ENCODE results near the gene ANO1. TPM values are rescaled to one million over a fixed set of nuclear protein-coding genes. Genes with fewer than 3 reads are reported as not detected.
A peak's percentile ranks its signal among the peaks of the same experiment; 100 is the strongest.

Gene ANO1
- total RNA-seq, 1 experiment from 2014 or later = 2.6 TPM

DNA sequence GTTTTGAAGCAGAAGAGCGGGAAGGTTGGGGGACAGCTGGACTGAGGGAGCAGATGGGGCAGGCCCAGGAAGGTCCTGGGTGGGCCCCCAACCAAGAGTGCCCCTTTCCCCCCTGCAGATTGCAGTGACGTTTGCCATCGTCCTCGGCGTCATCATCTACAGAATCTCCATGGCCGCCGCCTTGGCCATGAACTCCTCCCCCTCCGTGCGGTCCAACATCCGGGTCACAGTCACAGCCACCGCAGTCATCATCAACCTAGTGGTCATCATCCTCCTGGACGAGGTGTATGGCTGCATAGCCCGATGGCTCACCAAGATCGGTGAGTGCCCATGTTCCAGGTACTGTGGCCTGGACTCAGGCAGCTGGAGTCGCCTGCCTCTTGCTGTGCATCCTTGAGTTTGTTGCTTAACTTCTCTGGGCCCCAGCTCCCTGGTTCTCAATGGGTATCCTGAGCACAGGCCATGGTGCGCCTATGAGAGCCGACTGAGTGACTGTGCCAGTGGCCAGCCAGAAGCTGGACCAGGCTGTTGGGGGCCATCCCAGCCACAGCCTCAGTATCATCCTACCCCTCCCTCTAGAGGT lies 83.0 kb downstream of the ANO1 start:
- DNase-seq (ENCODE audit: low spot score) = no peak

DNA sequence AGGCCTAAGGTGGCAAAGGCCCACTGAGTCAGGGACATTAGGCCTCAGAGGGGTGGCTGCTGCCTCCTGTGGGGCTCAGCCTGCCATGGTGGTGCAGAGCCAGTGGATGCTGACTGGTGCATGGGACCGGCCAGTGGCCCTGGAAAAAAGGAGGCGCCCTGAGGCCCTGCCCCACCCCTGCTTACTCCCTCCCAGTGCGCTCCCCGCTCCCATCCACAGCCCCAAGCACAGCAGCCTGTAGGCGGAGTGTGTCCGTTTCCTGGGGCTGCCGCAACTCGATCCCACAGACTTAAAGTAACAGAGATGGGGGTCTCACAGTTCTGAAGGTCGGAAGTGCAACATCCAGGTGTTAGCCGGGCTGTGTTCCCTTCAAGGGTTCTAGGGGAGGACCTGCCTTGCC lies 86.6 kb downstream of the ANO1 start:
- no peak for DNase-seq (ENCODE audit: low spot score)

DNA sequence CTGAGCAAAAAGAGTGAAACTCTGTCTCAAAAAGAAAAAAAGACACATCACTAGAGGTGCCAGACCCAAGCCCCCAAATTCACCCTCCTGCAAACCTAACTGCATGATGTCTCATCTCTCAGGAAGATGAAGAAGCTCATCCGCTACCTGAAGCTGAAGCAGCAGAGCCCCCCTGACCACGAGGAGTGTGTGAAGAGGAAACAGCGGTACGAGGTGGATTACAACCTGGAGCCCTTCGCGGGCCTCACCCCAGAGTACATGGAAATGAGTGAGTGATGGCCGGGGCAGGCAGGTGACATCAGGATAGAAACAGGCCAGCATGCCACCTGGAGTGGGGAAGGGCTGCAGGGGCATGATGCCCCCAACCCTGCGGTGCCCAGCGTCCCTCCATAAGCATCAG lies 89.0 kb downstream of the ANO1 start:
- no peak for DNase-seq (ENCODE audit: low spot score)

DNA sequence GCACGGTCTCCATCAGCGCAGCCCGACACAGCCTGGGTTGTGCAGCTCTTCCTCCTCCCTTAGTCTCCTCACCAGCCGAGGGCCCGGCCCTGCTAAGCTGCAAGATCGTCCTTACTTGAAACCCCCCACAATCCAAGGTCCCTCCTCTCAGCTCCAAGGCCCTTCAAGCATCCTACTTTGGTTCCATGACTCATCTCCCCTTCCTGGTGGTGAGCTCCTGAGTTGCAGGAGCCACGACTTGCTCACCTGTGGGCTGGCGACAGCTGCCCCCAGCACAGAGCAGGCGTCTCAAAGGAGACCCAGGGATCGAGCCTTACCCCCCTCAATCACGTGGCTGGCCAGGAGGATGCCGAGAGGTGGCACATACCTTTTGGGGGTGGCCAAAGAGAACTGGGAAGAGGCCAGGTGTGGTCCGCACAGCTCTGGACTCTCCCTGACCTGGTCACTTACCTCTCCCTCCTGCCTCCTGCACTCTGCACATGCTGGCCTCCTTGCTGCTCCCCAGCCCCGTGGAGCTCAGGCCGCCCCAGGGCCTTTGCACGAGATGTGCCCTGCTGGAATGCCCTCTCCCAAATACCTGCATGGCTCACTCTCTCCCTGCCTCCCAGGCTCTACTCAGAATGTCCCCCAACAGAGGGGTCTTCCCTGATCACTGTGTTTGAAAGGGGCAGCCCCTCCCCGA lies 89.7 kb downstream of the ANO1 start:
- DNase-seq (ENCODE audit: low spot score) = no peak

DNA sequence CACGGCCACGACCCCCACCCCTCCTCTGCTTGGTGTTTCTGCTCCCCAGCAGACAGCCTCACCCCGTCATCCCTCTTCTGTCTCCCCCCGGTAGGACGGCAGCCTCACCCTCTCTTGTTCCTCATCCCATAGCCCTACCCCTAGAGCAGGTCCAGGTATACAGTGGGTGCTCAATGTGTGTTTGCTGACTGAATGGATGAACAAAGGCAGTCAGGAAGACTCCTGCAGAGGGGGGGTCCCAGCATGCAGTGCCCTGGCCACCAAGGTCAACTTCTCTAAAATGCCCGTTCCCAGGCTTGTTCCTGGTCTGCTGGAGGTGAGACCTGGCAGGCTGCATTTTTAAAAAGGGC lies 90.3 kb downstream of the ANO1 start:
- no peak for DNase-seq (ENCODE audit: low spot score)

DNA sequence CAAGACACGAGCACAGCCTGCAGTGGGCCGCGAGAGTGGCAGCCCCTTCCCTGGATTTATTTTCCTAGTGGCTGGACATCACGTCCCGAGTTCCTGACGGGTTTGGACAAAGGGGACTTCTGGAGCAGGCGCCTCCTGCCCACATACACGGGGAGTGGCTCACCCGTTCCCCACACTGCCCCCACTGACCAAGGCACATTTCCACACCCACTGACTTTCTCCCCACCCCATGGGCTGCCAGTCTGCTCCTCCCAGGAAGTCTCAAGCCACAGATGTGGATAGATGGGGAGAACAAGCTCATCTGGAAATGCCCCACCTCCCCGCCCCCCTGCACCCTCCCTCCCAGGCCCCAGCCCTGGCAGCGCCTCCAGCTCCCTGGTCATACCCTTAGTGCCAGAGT lies 91.0 kb downstream of the ANO1 start:
- peak; percentile 61 for DNase-seq (ENCODE audit: low spot score)

DNA sequence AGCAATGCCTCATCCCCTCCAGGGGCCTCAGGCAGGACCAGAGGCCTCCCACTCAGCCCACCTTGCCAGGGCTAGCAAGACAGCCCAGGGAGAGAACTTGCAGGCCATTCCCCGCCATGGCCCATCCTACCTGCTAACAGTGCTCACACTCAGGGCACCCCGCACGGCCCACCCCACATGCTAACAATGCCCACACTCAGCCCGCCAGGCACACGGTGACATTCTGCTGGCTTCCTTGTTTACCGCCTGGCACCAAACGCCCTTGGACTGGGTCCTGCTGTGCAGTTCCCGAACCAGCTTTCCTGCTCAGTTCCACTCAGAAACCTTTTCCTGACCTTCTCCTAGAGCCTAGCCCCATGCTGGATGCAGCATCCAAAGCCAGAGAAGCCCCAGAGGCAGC lies 91.5 kb downstream of the ANO1 start:
- no peak for DNase-seq (ENCODE audit: low spot score)

DNA sequence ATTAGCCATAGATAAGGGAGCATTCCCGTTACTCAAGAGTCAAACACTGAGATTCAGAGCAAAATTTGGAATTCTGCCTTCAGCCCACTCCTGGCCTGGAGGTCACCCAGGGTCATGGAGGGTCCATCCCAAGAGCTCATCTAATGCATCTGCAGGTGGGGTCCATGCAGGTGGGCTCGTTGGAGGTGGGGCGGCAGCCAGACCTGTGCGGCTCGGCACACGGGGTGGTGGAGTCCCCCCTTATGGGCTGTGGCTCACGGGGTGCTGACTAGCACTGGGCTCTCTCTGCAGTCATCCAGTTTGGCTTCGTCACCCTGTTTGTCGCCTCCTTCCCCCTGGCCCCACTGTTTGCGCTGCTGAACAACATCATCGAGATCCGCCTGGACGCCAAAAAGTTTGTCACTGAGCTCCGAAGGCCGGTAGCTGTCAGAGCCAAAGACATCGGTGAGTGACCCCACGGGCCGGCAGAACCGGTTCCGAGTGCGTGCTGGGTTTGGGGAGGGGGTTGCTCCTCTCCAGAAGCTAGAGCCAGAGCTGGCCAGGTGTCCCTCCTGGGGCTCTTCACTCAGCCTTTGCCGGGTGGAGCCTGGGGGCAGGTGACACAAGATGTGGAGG lies 92.6 kb downstream of the ANO1 start:
- DNase-seq (ENCODE audit: low spot score) = no peak

DNA sequence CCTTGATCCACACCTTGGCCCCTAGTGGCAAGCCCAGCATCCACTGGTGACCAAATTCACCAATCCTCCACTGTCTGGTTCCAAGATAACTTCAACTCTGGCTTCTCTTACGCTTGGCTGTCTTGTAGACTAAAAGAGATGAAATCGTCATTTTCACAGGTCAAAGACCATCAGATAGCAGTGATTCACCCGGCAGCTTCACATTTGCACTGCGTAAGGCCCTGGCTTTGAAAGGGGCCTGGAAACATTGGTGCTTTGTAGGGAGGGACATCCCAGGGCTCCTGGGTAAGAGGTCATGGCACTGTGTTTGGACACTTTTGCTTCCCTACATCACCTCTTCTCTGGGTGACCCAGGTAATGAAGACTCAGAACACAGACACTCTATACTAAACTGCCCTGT lies 94.9 kb downstream of the ANO1 start:
- DNase-seq (ENCODE audit: low spot score) = no peak

DNA sequence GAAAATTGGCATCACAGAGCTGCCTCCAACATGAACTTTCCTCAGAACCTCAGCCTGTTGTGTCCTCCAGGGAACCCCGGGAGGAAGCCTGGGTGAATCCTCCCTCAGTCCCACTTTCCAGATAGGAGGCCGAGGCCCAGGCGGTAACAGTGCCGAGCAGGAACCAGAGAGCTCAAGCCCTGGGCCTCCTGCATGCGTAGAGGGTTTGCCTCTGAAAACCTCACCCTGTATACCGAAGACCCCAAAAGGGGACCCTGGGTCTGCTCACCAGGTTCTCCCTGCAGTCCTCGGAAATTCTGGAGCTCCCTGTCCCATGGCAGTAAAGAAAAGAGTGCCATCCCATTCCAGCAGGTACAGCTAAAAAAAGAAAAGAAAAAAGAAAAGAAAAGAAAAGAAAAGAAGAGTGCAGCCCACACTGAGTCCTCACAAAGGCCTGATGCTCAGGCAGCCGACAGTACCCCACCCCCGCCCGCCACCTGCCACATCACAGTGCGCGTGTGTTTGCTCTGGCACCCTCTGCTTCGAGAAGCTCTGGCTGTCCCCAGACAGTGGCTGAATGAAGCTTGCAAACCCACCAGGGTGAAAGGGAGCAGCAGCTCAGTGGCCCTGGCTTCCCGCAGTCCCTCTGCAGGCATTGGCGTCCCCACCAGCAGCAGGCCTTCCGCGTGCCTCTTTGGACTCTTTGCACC lies 96.6 kb downstream of the ANO1 start:
- no peak for DNase-seq (ENCODE audit: low spot score)

DNA sequence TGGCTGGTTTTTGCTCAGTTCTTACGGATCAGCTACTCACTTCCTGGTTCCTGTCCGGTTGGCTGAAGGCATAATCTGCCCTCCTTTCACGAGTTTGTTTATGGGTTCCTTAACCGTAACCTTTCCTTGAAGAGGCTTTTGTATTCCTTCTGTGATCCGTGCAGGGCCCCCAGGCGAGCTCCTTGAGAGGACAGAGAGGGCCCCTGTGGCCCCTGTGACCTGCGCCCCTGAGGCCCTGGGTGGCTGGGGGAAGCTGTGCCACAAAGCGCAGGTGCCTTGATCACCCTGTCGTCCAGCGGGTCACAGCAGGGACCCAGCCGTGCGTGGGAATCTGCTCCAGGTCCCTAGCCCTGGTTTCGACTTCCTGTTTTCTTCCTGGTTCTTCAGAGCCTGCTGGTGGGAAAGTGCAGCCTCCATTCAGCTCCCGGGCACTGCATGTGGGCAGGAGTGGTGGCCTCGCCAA lies 97.2 kb downstream of the ANO1 start:
- no peak for DNase-seq (ENCODE audit: low spot score)

DNA sequence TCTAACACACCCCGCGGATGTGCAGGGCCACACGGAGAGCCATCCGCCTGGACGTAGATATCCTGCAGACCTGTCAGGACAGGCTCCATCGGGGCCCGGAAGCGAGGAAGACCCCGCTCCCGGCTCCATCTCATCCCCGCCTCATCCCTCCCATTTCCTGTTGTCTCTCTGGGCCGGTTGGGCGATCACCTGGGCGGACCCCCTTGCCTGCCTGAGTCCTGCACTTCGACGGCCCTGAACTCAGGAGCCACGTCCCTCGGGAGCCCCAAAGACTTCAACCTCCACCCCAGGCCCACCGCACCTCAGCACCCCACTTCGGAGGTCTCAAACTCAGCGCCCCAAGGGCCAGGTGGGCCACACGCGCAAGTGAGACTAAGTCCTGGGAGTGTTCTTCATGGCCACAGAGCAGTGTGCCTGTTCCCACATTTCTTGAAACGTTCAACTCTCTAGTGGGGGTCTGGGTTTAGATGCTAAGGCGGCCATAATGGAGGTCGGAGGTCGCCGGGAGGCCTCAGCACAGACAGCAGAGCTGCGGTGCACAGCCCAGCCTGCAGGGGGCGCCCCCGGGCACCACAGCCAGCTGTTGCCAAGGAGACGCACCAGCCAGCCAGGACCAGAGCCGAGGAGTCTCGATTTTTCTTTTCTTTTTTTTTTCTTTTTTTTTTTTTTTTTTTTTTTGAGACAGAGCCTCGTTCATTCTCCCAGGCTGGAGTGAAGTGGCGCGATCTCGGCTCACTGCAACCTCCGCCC lies 99.0 kb downstream of the ANO1 start:
- no peak for DNase-seq (ENCODE audit: low spot score)

DNA sequence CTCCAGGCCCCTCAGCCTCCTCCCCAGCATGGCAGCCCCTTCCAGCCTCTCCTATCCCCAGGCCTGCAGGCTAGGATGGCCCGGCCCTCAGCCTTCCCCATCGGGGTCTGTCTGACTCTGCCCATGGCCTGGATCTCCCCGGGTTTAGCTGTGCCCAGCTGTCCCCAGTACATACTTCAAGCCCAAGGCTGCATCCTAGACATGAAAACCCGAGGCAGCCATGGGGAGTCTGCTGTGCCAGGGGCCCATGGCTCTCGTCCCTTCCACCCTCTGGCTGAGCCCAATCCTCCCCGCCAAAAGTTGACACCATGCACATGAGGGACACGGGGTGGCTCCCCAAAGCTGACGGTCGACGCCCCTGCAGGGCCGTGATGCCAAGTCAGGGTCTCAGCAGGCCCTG lies 102.8 kb downstream of the ANO1 start:
- no peak for DNase-seq (ENCODE audit: low spot score)

DNA sequence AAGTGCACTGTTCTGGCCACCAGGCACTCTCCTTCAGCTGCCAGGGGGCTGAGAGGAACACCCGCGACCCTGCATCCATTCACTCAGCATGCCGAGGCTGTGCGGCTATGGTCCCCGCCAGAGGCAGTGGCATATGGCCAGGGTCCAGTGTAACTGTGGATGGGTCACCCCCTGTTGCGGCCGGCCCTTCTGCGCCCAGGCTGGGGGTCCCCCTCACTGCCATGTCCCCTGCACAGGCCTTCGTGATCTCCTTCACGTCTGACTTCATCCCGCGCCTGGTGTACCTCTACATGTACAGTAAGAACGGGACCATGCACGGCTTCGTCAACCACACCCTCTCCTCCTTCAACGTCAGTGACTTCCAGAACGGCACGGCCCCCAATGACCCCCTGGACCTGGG lies 104.1 kb downstream of the ANO1 start:
- no peak for DNase-seq (ENCODE audit: low spot score)

DNA sequence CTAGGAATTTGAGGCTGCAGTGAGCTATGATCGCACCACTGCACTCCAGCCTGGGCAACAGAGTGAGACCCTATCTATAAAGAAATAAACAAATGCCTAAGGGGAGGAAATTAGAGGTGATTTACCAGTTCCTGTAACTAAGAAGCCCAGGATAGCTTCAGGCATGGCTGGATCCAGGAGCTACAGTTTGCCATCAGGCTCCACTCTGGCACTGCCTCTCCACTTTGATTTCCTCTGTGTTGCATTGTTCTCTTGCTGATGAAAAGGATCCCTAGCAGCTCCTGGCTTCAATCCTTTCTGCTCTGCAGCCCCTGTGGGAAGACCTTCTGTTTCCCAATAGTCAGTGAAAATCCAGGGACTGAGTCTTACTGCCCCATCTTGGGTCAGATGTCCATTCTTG lies 104.9 kb downstream of the ANO1 start:
- no peak for DNase-seq (ENCODE audit: low spot score)

DNA sequence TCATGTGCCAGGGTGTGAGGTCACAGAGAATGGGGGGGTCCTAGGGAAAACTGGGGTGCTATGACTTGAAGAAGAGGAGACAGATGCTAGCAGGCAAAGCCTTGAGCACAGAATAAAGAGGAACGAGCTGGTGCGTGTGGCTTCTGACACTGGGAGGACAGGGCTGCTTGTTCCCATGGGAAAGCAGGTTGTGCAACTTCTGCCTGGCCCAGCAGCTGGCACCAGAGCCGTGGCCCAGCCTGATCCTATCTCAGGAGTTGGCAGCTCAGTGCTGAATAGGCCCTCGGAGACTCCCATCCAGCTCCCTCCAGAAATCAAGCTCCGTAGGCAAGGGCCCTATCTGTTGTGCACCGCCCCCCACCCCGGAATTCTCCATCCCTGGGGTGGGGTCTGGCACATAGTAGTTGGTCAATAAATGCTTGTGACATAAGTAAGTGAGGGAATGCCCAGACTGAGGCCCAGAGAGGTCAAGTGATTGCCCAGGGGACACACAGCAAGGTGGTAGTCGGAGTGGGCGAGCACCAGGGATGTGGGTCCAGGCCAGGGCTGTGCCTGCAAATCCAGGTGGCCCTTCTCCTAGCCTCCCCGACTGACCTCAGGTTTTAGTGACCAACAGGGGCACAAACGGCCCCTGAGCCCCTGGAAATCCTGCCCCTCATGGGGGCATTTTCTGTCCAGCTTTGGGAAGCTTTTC lies 105.5 kb downstream of the ANO1 start:
- no peak for DNase-seq (ENCODE audit: low spot score)

DNA sequence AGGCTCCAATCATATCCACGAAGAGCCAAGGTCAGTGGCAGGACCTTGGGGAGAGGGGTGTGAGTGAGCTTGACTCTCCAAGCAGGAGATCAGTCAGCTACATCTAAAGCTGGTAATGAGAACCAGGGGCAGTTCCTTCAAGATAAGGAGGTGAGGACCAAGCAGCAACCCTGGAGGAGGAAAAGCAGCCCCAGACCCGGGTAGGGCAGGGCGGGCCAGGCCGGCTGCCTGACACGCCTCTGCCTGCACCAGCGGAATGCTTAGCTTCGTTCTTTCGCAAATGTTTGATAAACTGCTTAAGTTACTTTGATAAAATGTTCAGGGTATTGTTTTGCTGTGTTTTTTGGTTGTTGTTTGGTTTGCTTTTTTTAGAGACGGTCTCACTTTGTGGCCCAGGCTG lies 106.3 kb downstream of the ANO1 start:
- no peak for DNase-seq (ENCODE audit: low spot score)

DNA sequence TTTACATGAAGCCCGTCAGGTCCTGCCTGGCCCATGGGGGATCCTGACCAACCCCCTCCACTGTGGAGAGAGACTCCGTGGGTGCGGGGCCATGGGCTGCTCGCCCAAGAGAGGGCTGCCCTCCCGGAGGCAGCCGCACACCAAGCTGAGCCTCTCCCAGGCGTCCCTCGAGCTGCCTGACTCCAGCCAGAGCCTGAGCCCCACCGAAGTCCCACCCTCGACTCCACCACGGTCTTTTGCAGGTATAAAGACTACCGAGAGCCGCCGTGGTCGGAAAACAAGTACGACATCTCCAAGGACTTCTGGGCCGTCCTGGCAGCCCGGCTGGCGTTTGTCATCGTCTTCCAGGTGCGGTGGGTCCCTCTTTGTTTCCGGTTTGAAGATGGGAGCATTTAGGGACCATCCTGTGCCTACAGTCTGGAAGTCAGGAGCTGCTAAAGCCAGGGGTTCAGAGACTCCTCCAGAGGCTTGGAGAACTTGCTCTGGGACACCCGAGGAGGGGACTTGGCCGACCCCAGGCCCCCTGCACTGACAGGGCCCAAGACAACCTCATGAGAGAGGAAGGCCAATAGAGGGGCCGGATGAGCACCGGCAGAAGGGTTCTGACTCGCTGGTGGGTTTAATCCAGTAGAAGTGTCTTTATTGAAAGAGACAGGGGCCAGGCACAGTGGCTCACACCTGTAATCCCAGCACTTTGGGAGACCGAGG lies 107.4 kb downstream of the ANO1 start:
- no peak for DNase-seq (ENCODE audit: low spot score)

DNA sequence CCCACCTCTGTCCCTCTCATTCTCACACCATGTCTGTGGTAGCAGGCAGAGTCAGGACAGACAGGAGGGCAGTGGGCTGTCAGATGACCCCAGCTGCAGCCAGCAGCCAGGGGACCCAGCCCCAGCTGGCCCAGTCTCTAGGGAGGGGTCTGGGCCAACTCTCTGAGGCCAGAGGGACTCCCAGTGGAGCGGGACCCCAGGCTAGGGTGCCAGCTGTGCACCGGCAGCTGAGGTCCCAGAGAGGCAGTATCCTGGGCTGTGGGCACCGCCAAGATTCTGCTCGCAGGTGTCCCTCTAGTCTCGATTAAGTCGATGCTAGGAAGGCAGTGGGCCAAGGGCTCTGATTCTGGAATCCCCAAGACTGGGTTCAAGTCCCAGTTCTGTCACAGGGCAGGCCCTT lies 108.3 kb downstream of the ANO1 start:
- DNase-seq (ENCODE audit: low spot score) = no peak

DNA sequence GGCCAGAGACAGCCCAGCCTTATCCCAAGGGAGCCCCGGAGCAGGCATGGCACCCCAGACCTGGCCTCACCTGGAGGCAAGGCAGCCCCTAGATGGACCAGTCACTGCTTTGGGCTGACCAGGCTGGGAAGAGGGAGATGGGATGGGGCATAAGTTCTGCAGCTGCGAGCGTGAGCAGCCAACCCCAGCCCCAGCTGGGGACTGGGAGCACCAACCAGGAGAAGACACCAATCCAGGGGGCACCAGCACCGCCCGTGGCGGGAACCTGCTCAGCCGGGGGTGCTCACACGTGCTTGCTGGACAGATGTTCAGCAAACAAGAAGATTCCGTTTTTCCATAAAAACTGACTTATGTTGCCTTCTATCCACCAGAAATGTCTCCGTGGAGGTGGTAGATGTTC lies 108.8 kb downstream of the ANO1 start:
- DNase-seq (ENCODE audit: low spot score) = no peak

DNA sequence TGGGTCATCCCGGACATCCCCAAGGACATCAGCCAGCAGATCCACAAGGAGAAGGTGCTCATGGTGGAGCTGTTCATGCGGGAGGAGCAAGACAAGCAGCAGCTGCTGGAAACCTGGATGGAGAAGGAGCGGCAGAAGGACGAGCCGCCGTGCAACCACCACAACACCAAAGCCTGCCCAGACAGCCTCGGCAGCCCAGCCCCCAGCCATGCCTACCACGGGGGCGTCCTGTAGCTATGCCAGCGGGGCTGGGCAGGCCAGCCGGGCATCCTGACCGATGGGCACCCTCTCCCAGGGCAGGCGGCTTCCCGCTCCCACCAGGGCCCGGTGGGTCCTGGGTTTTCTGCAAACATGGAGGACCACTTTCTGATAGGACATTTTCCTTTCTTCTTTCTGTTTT lies 109.7 kb downstream of the ANO1 start:
- no peak for DNase-seq (ENCODE audit: low spot score)

Measured in A172 (cell line).